IMR-90 (cell line): ENCODE data around the gene IFNL3. TPM values are rescaled to one million over a fixed set of nuclear protein-coding genes. Genes with fewer than 3 reads are reported as not detected.

ENCODE experiments used
- ATAC-seq: fragments of 200-7000 bp; cut with Tn5 transposase; 2 replicates; pipeline ENCODE4 v1.9.1; 2020; ENCODE audit warnings: low read depth, mild to moderate bottlenecking, moderate library complexity
- BruUV-seq: library from RNA; stranded (reverse); fragments of 400-500 nt; replicated peaks from 2 replicates; lab custom pipeline; 2021; lab: Mats Ljungman, UMichigan
- CTCF ChIA-PET: fragments of 300-600 bp; formaldehyde crosslinking; extraction: SDS; loops from one replicate; lab custom pipeline; 2021; ENCODE audit warnings: antibody characterized with exemption; lab: Yijun Ruan, JAX
- POLR2A ChIA-PET: fragments of 300-600 bp; sonication (Branson Sonifier 250); formaldehyde crosslinking; loops from one replicate; lab custom pipeline; 2022; ENCODE audit warnings: antibody characterized with exemption; ENCODE audit not compliant: unreplicated experiment; lab: Charles Lee
- DNase-seq: peaks from one replicate; pipeline ENCODE4 v3.0.0; 2013
- H2AFZ ChIP-seq: replicated peaks from 2 replicates; pipeline ENCODE3; 2013; ENCODE audit warnings: low read length, mild to moderate bottlenecking; ENCODE audit not compliant: poor library complexity
- H2AK5ac ChIP-seq: 2 replicates; pipeline ENCODE4 v1.6.1; 2013; ENCODE audit warnings: low read depth, low read length, inconsistent platforms
- H2AK9ac ChIP-seq: replicated peaks from 2 replicates; pipeline ENCODE3; 2013; ENCODE audit warnings: mild to moderate bottlenecking, low read depth, low read length, moderate library complexity; ENCODE audit not compliant: poor library complexity
- H2BK120ac ChIP-seq: 2 replicates; pipeline ENCODE4 v1.6.1; 2013; ENCODE audit warnings: low read depth, low read length, inconsistent platforms
- H2BK15ac ChIP-seq: 3 replicates; pipeline ENCODE4 v1.6.1; 2013; ENCODE audit warnings: low read depth, low read length, inconsistent platforms
- H2BK20ac ChIP-seq: 2 replicates; pipeline ENCODE4 v1.6.1; 2013; ENCODE audit warnings: low read depth, mild to moderate bottlenecking, inconsistent platforms, low read length, moderate library complexity
- H2BK5ac ChIP-seq: 2 replicates; pipeline ENCODE4 v1.6.1; 2013; ENCODE audit warnings: mild to moderate bottlenecking, low read depth, low read length, inconsistent platforms; ENCODE audit not compliant: poor library complexity, severe bottlenecking
- H3K14ac ChIP-seq: replicated peaks from 2 replicates; pipeline ENCODE4 v1.6.1; 2013; ENCODE audit warnings: low read depth, low read length, inconsistent platforms
- H3K18ac ChIP-seq: 2 replicates; pipeline ENCODE4 v1.6.1; 2013; ENCODE audit warnings: low read depth, low read length, control low read depth
- H3K23ac ChIP-seq: 2 replicates; pipeline ENCODE4 v1.6.1; 2013; ENCODE audit warnings: low read depth, low read length, inconsistent platforms
- H3K27ac ChIP-seq: 2 replicates; pipeline ENCODE4 v1.5.1; 2013; ENCODE audit warnings: mild to moderate bottlenecking, control low read depth, low read length; ENCODE audit not compliant: insufficient read depth
- H3K27me3 ChIP-seq: 2 replicates; pipeline ENCODE4 v1.6.1; 2013; ENCODE audit warnings: low read length; ENCODE audit not compliant: control insufficient read depth, insufficient read depth
- H3K36me3 ChIP-seq: 2 replicates; pipeline ENCODE4 v1.6.1; 2013; ENCODE audit warnings: low read length, mixed read lengths; ENCODE audit not compliant: control insufficient read depth, insufficient read depth
- H3K4ac ChIP-seq: 2 replicates; pipeline ENCODE4 v1.6.1; 2013; ENCODE audit warnings: low read depth, low read length, inconsistent platforms
- H3K4me1 ChIP-seq: 2 replicates; pipeline ENCODE4 v1.6.1; 2013; ENCODE audit warnings: low read length, mixed read lengths; ENCODE audit not compliant: control insufficient read depth, insufficient read depth
- H3K4me2 ChIP-seq: 2 replicates; pipeline ENCODE4 v1.6.1; 2013; ENCODE audit warnings: low read depth, mild to moderate bottlenecking, control low read depth, low read length, moderate library complexity
- H3K4me3 ChIP-seq: 2 replicates; pipeline ENCODE4 v1.5.1; 2013; ENCODE audit warnings: low read depth, mild to moderate bottlenecking, control low read depth, low read length, moderate library complexity; ENCODE audit not compliant: insufficient read depth
- H3K56ac ChIP-seq: 2 replicates; pipeline ENCODE4 v1.6.1; 2013; ENCODE audit warnings: low read length, inconsistent platforms; ENCODE audit not compliant: insufficient read depth; ENCODE audit errors: extremely low read depth
- H3K79me1 ChIP-seq, 2 experiments: 2 replicates each; pipeline ENCODE4 v1.6.1; 2013; ENCODE audit warnings: low read length in 2 of 2, inconsistent platforms in 1 of 2, low read depth in 1 of 2
- H3K9ac ChIP-seq: 2 replicates; pipeline ENCODE4 v1.6.1; 2013; ENCODE audit warnings: low read depth, low read length, control low read depth
- H3K9me1 ChIP-seq: 2 replicates; pipeline ENCODE4 v1.6.1; 2013; ENCODE audit warnings: low read length, inconsistent platforms; ENCODE audit not compliant: insufficient read depth
- H3K9me3 ChIP-seq: 2 replicates; pipeline ENCODE4 v1.6.1; 2013; ENCODE audit warnings: low read length; ENCODE audit not compliant: control insufficient read depth, insufficient read depth
- H4K20me1 ChIP-seq: 2 replicates; pipeline ENCODE4 v1.6.1; 2013; ENCODE audit warnings: low read length, inconsistent platforms; ENCODE audit not compliant: insufficient read depth
- H4K5ac ChIP-seq: 2 replicates; pipeline ENCODE4 v1.6.1; 2013; ENCODE audit warnings: mild to moderate bottlenecking, low read depth, low read length, control low read depth
- H4K8ac ChIP-seq, 2 experiments: 2 replicates each; pipeline ENCODE4 v1.6.1; 2013; ENCODE audit warnings: low read depth in 2 of 2, low read length in 2 of 2, control low read depth in 1 of 2, inconsistent platforms in 1 of 2
- H4K91ac ChIP-seq: 2 replicates; pipeline ENCODE4 v1.6.1; 2013; ENCODE audit warnings: low read depth, low read length, inconsistent platforms; ENCODE audit not compliant: insufficient read depth
- BHLHE40 ChIP-seq: fragments of 150-350 bp; IDR thresholded peaks from 2 replicates; pipeline ENCODE4 v1.6.1; 2016; ENCODE audit warnings: mild to moderate bottlenecking, low read depth, low read length
- CEBPB ChIP-seq: IDR thresholded peaks from 2 replicates; pipeline ENCODE4 v1.6.1; 2012; ENCODE audit warnings: low read depth, low read length, improper control_type of control experiment
- MAZ ChIP-seq: IDR thresholded peaks from 2 replicates; pipeline ENCODE4 v1.6.1; 2012; ENCODE audit warnings: low read depth, mild to moderate bottlenecking, low read length, improper control_type of control experiment, moderate library complexity, borderline replicate concordance
- MXI1 ChIP-seq: IDR thresholded peaks from 2 replicates; pipeline ENCODE4 v1.6.1; 2012; ENCODE audit warnings: low read depth, mild to moderate bottlenecking, low read length, moderate library complexity, borderline replicate concordance
- NFE2L2 ChIP-seq: fragments of 150-350 bp; IDR thresholded peaks from 2 replicates; pipeline ENCODE4 v1.6.1; 2016; ENCODE audit warnings: low read depth, mild to moderate bottlenecking, low read length
- POLR2A ChIP-seq: IDR thresholded peaks from 2 replicates; pipeline ENCODE4 v1.6.1; 2012; ENCODE audit warnings: mild to moderate bottlenecking, low read depth, low read length
- SMC3 ChIP-seq: fragments of 150-350 bp; IDR thresholded peaks from 2 replicates; pipeline ENCODE4 v1.6.1; 2016; ENCODE audit warnings: low read depth, mild to moderate bottlenecking, antibody characterized with exemption, low read length, moderate library complexity
- WGBS, 2 experiments: methylation state at CpG; one replicate each; pipeline versions ENCODE4 v1.1.5 to v1.1.7; 2013; ENCODE audit warnings: missing lambda C conversion rate in 2 of 2; ENCODE audit not compliant: insufficient read length in 1 of 2; ENCODE audit errors: extremely low coverage in 2 of 2; 5-methylcytosine and 5-hydroxymethylcytosine counted together
- dilution Hi-C: fragments of 300-500 bp; cut with HindIII; formaldehyde crosslinking; loops from one replicate; pipeline ENCODE4 v1.14.3; 2018; ENCODE audit warnings: low sequenced_read_pairs; ENCODE audit not compliant: unreplicated experiment
- in situ Hi-C: fragments of 300-500 bp; cut with MboI; formaldehyde crosslinking; loops from 3 replicates; pipeline ENCODE4 v1.14.3; 2019; ENCODE audit warnings: low sequenced_read_pairs, inconsistent platforms, mixed read lengths
- intact Hi-C: fragments of 100-400 bp; cut with micrococcal nuclease; formaldehyde crosslinking; loops from 2 replicates; pipeline ENCODE4 v1.10.0; 2022
- polyA plus RNA-seq, 3 experiments: library from polyadenylated mRNA; depleted of rRNA; stranded (reverse); fragments of >200 nt; gene quantifications; 2 replicates each; pipeline ENCODE4 v1.2.3, GENCODE V29; 2012; ENCODE audit warnings: low replicate concordance in 1 of 3
- total RNA-seq: library from RNA; depleted of rRNA; stranded (reverse); fragments of >200 nt; gene quantifications from 2 replicates; pipeline ENCODE4 v1.2.3, GENCODE V29; 2012
- TF ChIP-seq, protein P1 (sequence below): fragments of 150-350 bp; IDR thresholded peaks from 2 replicates; pipeline ENCODE4 v1.6.1; 2016; ENCODE audit warnings: low read depth, mild to moderate bottlenecking, low read length, moderate library complexity, borderline replicate concordance

The IFNL3 gene
- total and polyA plus RNA-seq, 2 of the 4 experiments (the other 2 are of a cell fraction), result not detected

DNA sequence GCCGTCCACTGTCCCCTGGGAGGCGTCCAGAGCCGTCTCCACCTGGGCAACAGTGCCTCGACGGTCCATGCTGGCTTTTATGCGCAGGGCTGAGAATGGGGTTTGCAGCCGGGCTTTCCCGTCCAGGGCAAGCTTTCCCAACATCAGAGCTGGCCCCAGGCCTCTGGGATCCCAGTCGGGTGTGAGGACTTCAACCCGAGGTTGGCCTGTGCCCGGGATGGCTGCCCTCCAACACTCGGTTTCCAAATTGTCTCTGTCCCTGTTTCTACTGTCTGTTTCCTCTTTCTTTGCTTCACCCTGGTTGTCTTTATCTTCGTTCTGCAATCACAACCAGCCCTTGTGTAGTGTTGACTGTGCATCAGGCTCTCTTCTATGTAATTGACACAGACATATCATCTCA, 4.0 kb upstream of the IFNL3 start, which contains the start of gene IFNL4:
Gene IFNL4 (minus strand): TSS at position 51 of the 400 bp plus-strand sequence.
- no peak within 1 kb of the TSS for H2AK9ac ChIP-seq
- TF ChIP-seq CEBPB (no peak), BHLHE40 (no peak), MAZ (no peak), NFE2L2 (no peak), SMC3 (no peak), MXI1 (no peak), POLR2A (no peak)
- TF ChIP-seq, protein P1, sequence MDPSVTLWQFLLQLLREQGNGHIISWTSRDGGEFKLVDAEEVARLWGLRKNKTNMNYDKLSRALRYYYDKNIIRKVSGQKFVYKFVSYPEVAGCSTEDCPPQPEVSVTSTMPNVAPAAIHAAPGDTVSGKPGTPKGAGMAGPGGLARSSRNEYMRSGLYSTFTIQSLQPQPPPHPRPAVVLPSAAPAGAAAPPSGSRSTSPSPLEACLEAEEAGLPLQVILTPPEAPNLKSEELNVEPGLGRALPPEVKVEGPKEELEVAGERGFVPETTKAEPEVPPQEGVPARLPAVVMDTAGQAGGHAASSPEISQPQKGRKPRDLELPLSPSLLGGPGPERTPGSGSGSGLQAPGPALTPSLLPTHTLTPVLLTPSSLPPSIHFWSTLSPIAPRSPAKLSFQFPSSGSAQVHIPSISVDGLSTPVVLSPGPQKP, result no peak
- H2AK5ac ChIP-seq, result no peak within 1 kb of the TSS
- no peak within 1 kb of the TSS for H3K23ac ChIP-seq
- in situ Hi-C loops (no loop called here), dilution Hi-C loops (no loop called here), intact Hi-C loops (no loop called here)
- no peak within 1 kb of the TSS for H2BK15ac ChIP-seq
- no peak within 1 kb of the TSS for H3K4me3 ChIP-seq
- H3K9me3 ChIP-seq, result peaks cover 2% of the 10 kb centered on the region; the same call in 1 of the 2 replicates
- no peak within 1 kb of the TSS for H3K14ac ChIP-seq
- 64% methylated on average over 11 of the region's 13 CpGs; no CpG with 5 or more reads in 1 of the 2 experiments for WGBS, 2 experiments
- H2BK120ac ChIP-seq, result no peak within 1 kb of the TSS
- ATAC-seq (no peak), DNase-seq (no peak)
- H4K20me1 ChIP-seq, result no peaks in the 10 kb centered on the region
- peaks cover 52% of the 10 kb centered on the region for H3K27me3 ChIP-seq
- H3K56ac ChIP-seq, result no peak within 1 kb of the TSS
- no peak within 1 kb of the TSS for H3K27ac ChIP-seq
- no peaks in the 10 kb centered on the region for H3K4me1 ChIP-seq
- POLR2A ChIA-PET, result no interaction called here
- CTCF ChIA-PET, result interaction anchor here (0.6 kb wide), 1 partner anchor 37 kb away, joined by 5 read pairs; no protein-coding TSS in a partner anchor
- no peak within 1 kb of the TSS for H4K91ac ChIP-seq
- no peak within 1 kb of the TSS for H2BK5ac ChIP-seq
- no peak within 1 kb of the TSS for H2BK20ac ChIP-seq
- H2AFZ ChIP-seq, result peak within 1 kb of the TSS; percentile 32
- no peaks in the 10 kb centered on the region for H3K79me1 ChIP-seq
- no peaks in the 10 kb centered on the region for H3K9me1 ChIP-seq
- H4K5ac ChIP-seq, result no peak within 1 kb of the TSS
- H3K18ac ChIP-seq, result no peak within 1 kb of the TSS
- no peak within 1 kb of the TSS for H3K4me2 ChIP-seq
- no peak within 1 kb of the TSS for H3K4ac ChIP-seq
- no peak within 1 kb of the TSS for H4K8ac ChIP-seq
- H3K36me3 ChIP-seq, result no peaks in the 10 kb centered on the region
- BruUV-seq, result no TSS peak
- no peak within 1 kb of the TSS for H3K9ac ChIP-seq
